ENCODE measurements around the gene BTNL9. TPM values are rescaled to one million over a fixed set of nuclear protein-coding genes. Genes with fewer than 3 reads are reported as not detected.

The BTNL9 gene
- total RNA-seq, result 100 to 1,000 TPM in 2 of 4 donors, 10 to 100 TPM in 2; 69.2 to 579 (median 129) TPM

- no peak for TF ChIP-seq CTCF (IDR thresholded peaks at IDR 0.05; ENCODE audit: low read depth)
These were observed at the start of gene BTNL9 for GRCh38 chr5:181039931-181040630. Gene BTNL9 (plus strand): TSS chr5:181040266. CDS start chr5:181045490, 5,224 bp downstream.

GRCh38 chr5:180990882-180991242 is 49.2 kb upstream of the BTNL9 start:
- no peak for TF ChIP-seq CTCF (IDR thresholded peaks at IDR 0.05; ENCODE audit: low read depth)

- TF ChIP-seq CTCF (IDR thresholded peaks at IDR 0.05; ENCODE audit: low read depth), result no peak
These were observed 38.1 kb upstream of the BTNL9 start for GRCh38 chr5:181001947-181002346.

- TF ChIP-seq CTCF (IDR thresholded peaks at IDR 0.05; ENCODE audit: low read depth), result no peak
These were observed 34.3 kb upstream of the BTNL9 start for GRCh38 chr5:181005791-181006190.

GRCh38 chr5:181008136-181008535 is 31.9 kb upstream of the BTNL9 start:
- no peak for TF ChIP-seq CTCF (IDR thresholded peaks at IDR 0.05; ENCODE audit: low read depth)

GRCh38 chr5:181020688-181021087 is 19.4 kb upstream of the BTNL9 start:
- no peak for TF ChIP-seq CTCF (IDR thresholded peaks at IDR 0.05; ENCODE audit: low read depth)

GRCh38 chr5:181024245-181025064 is 15.6 kb upstream of the BTNL9 start:
- TF ChIP-seq CTCF (IDR thresholded peaks at IDR 0.05; ENCODE audit: low read depth), result no peak

Data from subcutaneous adipose tissue (tissue), 4 donors.